GM19099 (cell line): Measurements from ENCODE around the gene TMEM117.

Experiments
- POLR2A ChIP-seq: IDR thresholded peaks from 3 replicates; pipeline ENCODE4 v1.6.1; 2011; ENCODE audit warnings: low read depth; ENCODE audit not compliant: insufficient read length; ENCODE audit errors: extremely low read depth

TMEM117 gene

GRCh38 chr12:43824207-43824775 is 11.6 kb upstream of the TMEM117 start:
- no peak for TF ChIP-seq POLR2A

- no peak for TF ChIP-seq POLR2A
These were observed 9.2 kb upstream of the TMEM117 start for GRCh38 chr12:43826681-43827080.

DNA sequence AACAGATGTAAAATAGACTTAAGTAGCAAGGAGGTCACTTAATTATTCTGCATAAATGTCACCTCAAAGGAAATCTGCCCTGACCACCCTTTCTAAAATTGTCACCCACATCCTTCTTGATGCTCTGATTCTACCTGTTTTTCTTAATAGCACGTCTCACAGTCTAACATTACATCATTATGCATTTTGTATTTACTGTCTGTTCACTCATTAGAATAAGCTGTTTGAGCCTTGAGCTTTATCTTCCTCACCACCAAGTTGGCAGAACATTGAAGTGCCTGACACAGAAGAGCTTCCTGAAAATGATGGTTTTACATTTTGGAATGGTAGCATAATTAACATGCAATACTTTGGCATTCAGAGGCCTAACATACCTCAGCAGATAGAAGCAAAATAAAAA is 8.8 kb upstream of the TMEM117 start:
- TF ChIP-seq POLR2A, result no peak

- no peak for TF ChIP-seq POLR2A
These were observed 3.3 kb upstream of the TMEM117 start for GRCh38 chr12:43832463-43833168.

- TF ChIP-seq POLR2A, result no peak
These were observed 621 bp upstream of the TMEM117 start for GRCh38 chr12:43835264-43835655.

GRCh38 chr12:43836475-43836989 is 651 bp downstream of the TMEM117 start:
- no peak for TF ChIP-seq POLR2A

DNA sequence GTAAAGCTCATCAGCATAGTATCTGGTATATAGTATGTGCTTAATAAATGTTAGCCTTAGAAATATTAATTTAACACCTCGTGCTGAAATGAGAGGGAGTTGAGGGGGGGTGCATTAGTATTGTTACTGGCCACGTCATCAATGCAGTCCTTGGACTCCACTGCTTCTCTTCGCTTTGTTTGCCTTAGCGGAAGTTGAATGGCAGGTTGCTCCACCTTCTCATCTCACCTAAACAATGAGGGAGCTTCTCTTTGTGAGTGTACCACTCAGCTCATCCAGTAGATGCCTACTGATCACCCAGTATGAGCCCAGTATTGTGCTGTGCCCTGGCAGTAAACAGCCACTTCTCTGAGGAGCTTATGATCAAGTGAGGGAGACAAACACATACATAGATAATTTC is 4.5 kb downstream of the TMEM117 start:
- no peak for TF ChIP-seq POLR2A

- TF ChIP-seq POLR2A, result no peak
These were observed 5.4 kb downstream of the TMEM117 start for GRCh38 chr12:43841253-43841652.

DNA sequence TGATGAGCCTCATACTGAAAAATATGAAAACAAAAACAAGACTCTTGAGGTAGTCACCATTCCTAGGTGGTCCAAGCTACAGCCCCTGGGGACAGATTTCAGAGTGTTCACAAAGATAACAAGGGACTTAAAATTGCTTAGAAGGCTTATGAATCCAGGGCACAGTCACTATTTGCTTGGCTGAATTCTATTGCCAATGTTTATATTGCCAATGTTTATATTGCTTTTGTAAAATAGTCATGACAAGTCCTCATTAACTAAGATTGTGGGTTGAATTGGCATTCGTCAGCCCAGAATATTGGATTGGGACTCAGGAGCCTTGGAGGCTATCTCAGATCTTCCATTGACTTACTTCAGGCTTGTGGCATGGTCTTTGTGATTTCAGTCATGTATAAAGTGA is 6.4 kb downstream of the TMEM117 start:
- TF ChIP-seq POLR2A, result no peak

DNA sequence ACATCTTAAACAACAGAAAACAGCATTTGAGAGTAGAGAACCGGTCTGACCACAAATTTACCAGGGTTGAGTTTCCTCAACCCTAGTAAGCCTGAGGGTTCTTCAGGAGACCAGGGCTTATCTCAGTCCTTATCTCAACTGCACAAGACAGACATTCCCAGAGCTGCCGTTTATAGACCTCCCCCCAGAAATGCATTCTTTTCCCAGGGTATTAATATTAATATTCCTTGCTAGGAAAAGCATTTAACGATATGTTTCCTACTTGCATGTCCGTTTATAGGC is 12.3 kb downstream of the TMEM117 start:
- TF ChIP-seq POLR2A, result no peak

- TF ChIP-seq POLR2A, result no peak
These were observed 12.9 kb downstream of the TMEM117 start for GRCh38 chr12:43848786-43849185.

- TF ChIP-seq POLR2A, result no peak
These were observed 16.9 kb downstream of the TMEM117 start for GRCh38 chr12:43852744-43853143.

DNA sequence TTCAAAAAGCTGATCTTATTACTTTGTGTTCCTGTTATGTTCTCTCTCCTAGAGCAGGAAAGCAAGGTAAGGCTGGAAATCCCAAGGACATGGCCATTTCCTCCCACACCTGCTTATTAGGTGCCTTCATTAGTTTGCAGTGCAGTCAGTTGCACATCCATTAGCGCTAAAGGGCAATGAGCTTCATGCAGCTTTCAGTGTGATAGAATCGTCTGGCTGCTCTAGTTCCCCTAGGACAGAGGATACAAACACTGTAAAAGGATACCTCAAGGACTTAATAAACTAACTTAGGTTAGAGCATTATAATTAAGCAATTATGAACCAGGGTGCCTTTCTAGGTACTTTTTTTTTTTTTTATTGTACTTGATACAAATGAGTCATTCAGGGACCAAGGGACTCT is 21.1 kb downstream of the TMEM117 start:
- no peak for TF ChIP-seq POLR2A

- no peak for TF ChIP-seq POLR2A
These were observed 22.2 kb downstream of the TMEM117 start for GRCh38 chr12:43858096-43858495.

DNA sequence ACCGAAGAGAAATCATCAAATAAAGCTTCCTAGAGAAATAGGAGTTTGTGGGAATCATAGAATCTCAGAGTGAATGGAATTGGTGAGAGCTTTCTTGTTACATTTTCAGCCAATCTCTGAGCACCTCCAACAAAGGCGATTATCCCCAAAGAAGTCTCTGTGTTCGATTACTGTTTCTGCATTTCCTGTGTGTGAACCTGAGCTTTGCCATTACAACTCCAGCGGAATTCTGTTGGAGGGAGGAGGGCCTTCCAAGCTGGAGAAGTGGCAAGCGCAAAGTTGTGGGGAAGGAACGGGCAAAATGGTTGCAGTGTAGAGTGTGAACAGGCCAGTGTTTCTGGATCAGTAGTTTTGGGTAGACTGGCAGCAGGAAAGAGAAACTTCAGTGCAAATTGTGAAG is 23.1 kb downstream of the TMEM117 start:
- no peak for TF ChIP-seq POLR2A

DNA sequence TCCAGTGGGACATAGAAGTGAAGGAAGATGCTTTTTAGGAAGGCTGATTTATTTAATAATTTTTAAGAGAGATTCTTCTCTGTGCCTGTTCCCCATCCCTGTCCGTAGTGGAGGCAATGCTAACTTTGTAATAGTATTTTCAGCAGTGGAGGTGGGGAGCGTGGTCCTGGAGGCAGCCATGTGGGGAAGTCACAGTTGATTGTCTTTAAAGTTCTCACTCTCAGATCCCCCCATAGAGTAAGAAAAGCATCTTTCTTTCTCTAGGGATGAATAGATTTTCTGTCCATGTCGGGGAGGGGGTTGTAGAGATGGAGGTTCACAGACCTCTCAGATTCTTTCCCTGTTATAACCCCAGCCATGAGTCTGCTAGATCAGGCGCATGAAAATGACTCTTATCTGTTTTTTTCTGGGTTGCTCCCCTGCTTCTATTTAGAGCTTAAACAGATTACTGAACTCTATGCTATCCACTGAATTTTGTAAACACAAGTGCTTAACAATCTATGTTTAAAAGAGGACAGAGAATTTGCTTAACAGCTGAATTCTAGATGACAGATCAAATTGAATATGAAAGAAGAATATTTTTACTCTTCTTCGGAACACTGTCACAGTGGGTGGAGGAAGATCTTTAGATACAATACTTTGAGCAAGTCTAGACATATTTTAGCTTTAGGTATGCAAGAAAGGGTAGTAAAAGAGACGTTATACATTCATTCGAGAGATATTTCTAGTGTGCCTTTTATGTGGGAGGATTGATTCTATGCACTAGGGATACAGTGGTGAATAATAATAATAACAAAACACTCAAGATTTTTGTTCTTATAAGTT is 25.3 kb downstream of the TMEM117 start:
- TF ChIP-seq POLR2A, result no peak
